Left ventricle myocardium inferior (tissue), 1 donor: ENCODE data around the gene IGF2BP1. TPM values are rescaled to one million over a fixed set of nuclear protein-coding genes. Genes with fewer than 3 reads are reported as not detected.

Source experiments
- DNase-seq: peaks from one replicate; pipeline ENCODE4 v3.0.0-alpha.2; 2020
- H3K27ac ChIP-seq: fragments of 200-600 bp; replicated peaks from 2 replicates; pipeline ENCODE4 v1.8.0; 2021
- H3K27me3 ChIP-seq: fragments of 200-600 bp; 2 replicates; pipeline ENCODE4 v1.8.0; 2021; ENCODE audit warnings: low read depth
- H3K36me3 ChIP-seq: fragments of 200-600 bp; 2 replicates; pipeline ENCODE4 v1.8.0; 2021
- H3K4me1 ChIP-seq: fragments of 200-600 bp; 2 replicates; pipeline ENCODE4 v1.8.0; 2021
- H3K4me3 ChIP-seq: fragments of 200-600 bp; 2 replicates; pipeline ENCODE4 v1.8.0; 2021; ENCODE audit warnings: mild to moderate bottlenecking, moderate library complexity
- H3K9me3 ChIP-seq: fragments of 200-600 bp; replicated peaks from 2 replicates; pipeline ENCODE4 v1.8.0; 2021
- intact Hi-C: fragments of 100-400 bp; cut with micrococcal nuclease; formaldehyde crosslinking; loops from one replicate; pipeline ENCODE4 v1.11.0; 2022
- total RNA-seq: library from RNA; stranded (reverse); fragmentation: NEBNext Ultra II Directional; extraction: Animal tissue kit (Norgen Biotek cat#: 25700); gene quantifications from one replicate; pipeline ENCODE4 v1.2.1, GENCODE V29; 2021
- TF ChIP-seq, protein P1 (sequence below): fragments of 200-600 bp; IDR thresholded peaks from 2 replicates; pipeline ENCODE4 v1.8.0; 2021; ENCODE audit warnings: antibody characterized with exemption, mild to moderate bottlenecking, borderline replicate concordance
- donor health status: DM: no; HTN: yes; CAD: no; lungs with severe emphysema.

The IGF2BP1 gene
- total RNA-seq, 1 donor from 2014 or later: not detected

- DNase-seq: no peak
- intact Hi-C loops: no loop called here
- TF ChIP-seq, protein P1, sequence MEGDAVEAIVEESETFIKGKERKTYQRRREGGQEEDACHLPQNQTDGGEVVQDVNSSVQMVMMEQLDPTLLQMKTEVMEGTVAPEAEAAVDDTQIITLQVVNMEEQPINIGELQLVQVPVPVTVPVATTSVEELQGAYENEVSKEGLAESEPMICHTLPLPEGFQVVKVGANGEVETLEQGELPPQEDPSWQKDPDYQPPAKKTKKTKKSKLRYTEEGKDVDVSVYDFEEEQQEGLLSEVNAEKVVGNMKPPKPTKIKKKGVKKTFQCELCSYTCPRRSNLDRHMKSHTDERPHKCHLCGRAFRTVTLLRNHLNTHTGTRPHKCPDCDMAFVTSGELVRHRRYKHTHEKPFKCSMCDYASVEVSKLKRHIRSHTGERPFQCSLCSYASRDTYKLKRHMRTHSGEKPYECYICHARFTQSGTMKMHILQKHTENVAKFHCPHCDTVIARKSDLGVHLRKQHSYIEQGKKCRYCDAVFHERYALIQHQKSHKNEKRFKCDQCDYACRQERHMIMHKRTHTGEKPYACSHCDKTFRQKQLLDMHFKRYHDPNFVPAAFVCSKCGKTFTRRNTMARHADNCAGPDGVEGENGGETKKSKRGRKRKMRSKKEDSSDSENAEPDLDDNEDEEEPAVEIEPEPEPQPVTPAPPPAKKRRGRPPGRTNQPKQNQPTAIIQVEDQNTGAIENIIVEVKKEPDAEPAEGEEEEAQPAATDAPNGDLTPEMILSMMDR: no peak
- Histone ChIP-seq H3K27ac (no peak overlapping the region), H3K4me3 (no peak overlapping the region), H3K4me1 (no peaks in the 10 kb centered on the region), H3K36me3 (no peaks in the 10 kb centered on the region), H3K9me3 (no peaks in the 10 kb centered on the region), H3K27me3 (peaks cover 93% of the 10 kb centered on the region)
Observed at GRCh38 chr17:49086649-49087048, 89.5 kb downstream of the IGF2BP1 start.

DNA sequence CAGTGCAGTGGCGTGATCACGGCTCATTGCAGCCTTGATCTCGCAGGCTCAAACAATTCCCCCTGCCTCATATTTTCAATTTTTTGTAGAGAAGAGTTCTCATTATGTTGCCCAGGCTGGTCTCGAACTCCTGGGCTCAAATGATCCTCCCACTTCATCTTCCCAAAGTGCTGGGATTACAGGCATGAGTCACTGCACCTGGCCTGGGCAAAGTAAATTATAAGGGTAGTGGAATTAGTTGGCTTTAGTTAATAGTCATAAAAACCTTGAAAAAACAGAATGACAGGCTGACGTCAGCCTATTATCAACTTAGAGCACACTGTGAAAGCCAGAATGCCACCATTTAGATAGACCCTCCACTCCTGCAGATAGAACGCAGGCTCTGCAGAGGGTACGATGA is 91.9 kb downstream of the IGF2BP1 start:
- TF ChIP-seq, protein P1: no peak
- no peak for DNase-seq
- no peak overlapping the region for H3K27ac ChIP-seq
- no peaks in the 10 kb centered on the region for H3K4me1 ChIP-seq
- H3K9me3 ChIP-seq: no peaks in the 10 kb centered on the region
- intact Hi-C loops: no loop called here
- no peak overlapping the region for H3K4me3 ChIP-seq
- no peaks in the 10 kb centered on the region for H3K36me3 ChIP-seq
- H3K27me3 ChIP-seq: peaks cover 93% of the 10 kb centered on the region

- TF ChIP-seq, protein P1: no peak
- H3K4me3 ChIP-seq: no peak overlapping the region
- intact Hi-C loops: no loop called here
- peaks cover 78% of the 10 kb centered on the region for H3K27me3 ChIP-seq
- H3K36me3 ChIP-seq: no peaks in the 10 kb centered on the region
- H3K9me3 ChIP-seq: no peaks in the 10 kb centered on the region
- H3K27ac ChIP-seq: no peak overlapping the region
- no peaks in the 10 kb centered on the region for H3K4me1 ChIP-seq
- DNase-seq: no peak
Observed at GRCh38 chr17:49090878-49091594, 93.9 kb downstream of the IGF2BP1 start.

DNA sequence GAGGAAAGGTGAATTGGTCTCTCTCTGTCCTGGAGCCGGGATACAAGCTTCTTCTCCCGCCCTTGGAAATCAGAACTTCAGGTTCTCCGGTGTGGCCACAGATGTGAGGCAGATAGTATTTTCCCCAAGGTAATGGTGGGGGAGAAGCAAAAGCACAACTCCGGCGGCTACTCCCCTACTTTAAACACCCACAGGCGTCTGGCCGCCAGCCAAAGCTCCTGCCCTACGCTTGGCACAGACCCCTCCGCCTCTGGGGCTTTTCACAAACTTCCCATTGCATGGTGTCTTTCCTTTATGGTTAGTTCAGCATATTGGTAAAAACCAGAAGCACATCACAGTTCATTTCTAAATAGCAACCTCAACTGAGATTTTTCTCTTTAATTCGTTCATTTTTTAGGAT is 95.9 kb downstream of the IGF2BP1 start:
- H3K36me3 ChIP-seq: no peaks in the 10 kb centered on the region
- H3K27ac ChIP-seq: no peak overlapping the region
- intact Hi-C loops: no loop called here
- H3K4me1 ChIP-seq: no peaks in the 10 kb centered on the region
- H3K9me3 ChIP-seq: no peaks in the 10 kb centered on the region
- H3K27me3 ChIP-seq: peaks cover 65% of the 10 kb centered on the region
- TF ChIP-seq, protein P1: no peak
- H3K4me3 ChIP-seq: no peak overlapping the region
- no peak for DNase-seq

DNA sequence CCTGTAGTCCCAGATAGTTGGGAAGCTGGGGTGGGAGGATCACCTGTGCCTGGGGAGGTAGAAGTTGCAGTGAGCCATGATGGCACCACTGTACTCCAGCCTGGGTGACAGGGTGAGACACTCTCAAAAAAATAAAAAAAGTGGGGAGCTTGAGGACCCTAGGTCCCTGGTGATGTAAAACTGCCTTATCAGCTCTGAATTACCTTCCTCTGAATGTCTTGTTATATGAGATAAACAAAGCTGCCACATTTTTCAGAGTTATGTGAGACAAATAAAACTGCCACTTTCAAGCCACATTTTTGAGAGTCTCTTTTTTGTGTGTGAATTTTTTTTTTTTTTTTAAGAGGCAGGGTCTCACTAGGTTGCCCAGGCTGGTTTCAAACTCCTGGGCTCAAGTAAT is 103.4 kb downstream of the IGF2BP1 start:
- Histone ChIP-seq H3K36me3 (no peaks in the 10 kb centered on the region), H3K4me1 (no peaks in the 10 kb centered on the region), H3K27ac (no peak overlapping the region), H3K27me3 (peaks cover 44% of the 10 kb centered on the region), H3K9me3 (no peaks in the 10 kb centered on the region), H3K4me3 (no peak overlapping the region)
- no peak for DNase-seq
- TF ChIP-seq, protein P1: no peak
- intact Hi-C loops: no loop called here
